Progenitor cell of endocrine pancreas (in vitro differentiated cells): ENCODE results near the gene WFS1. TPM values are rescaled to one million over a fixed set of nuclear protein-coding genes. Genes with fewer than 3 reads are reported as not detected.

Experiments used
- DNase-seq: peaks from one replicate; pipeline ENCODE4 v3.0.0; 2021; ENCODE audit warnings: low spot score; ENCODE audit not compliant: unreplicated experiment
- H3K27ac Mint-ChIP-seq: 2 replicates; pipeline ENCODE4 v1.8.0; 2021; ENCODE audit warnings: mild to moderate bottlenecking, moderate library complexity, mixed read lengths
- H3K27me3 Mint-ChIP-seq: 2 replicates; pipeline ENCODE4 v1.8.0; 2021; ENCODE audit warnings: mixed read lengths
- H3K36me3 Mint-ChIP-seq: 2 replicates; pipeline ENCODE4 v1.8.0; 2022; ENCODE audit warnings: mixed read lengths; ENCODE audit not compliant: insufficient read depth
- H3K4me1 Mint-ChIP-seq: 2 replicates; pipeline ENCODE4 v1.8.0; 2021; ENCODE audit warnings: low read depth, mixed read lengths
- H3K4me3 Mint-ChIP-seq: 2 replicates; pipeline ENCODE4 v1.8.0; 2021; ENCODE audit warnings: low read depth, mild to moderate bottlenecking, moderate library complexity, mixed read lengths
- H3K9me3 Mint-ChIP-seq: 2 replicates; pipeline ENCODE4 v1.8.0; 2021; ENCODE audit warnings: low read depth, mixed read lengths
- total RNA-seq: library from RNA; stranded (reverse); gene quantifications from 2 replicates; pipeline ENCODE4 v1.2.1, GENCODE V29; 2021
- TF ChIP-seq, protein P1 (sequence below): fragments of 200-600 bp; sonication (generic); IDR thresholded peaks from one replicate; pipeline ENCODE4 v1.5.0; 2021; ENCODE audit warnings: antibody characterized with exemption, mild to moderate bottlenecking; ENCODE audit not compliant: unreplicated experiment

The WFS1 gene
- total RNA-seq, 1 donor from 2014 or later, result 37.9 TPM

DNA sequence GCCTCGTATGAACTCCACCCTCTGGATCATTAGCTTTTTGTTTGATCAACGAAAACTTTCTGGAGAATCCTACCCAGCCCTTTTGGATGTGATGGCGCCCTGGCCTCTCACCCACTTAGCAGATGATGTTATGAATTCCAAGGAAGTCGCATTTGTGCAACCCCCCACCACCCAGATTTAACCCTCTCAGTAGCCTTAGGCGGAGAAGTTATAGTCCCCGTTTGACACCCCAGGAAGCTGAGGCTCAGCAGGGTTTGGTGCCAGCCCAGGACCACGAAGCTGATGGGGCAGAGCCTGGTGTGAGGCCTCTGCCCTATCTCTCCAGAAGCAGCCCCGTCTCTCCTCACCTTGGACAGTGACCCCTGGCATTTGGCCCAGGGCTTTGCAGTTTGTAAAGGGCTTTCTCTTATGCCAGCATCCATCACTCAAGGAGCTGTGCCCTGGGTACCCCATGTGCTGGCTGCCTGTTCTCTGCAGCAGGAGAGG is 1.0 kb downstream of the WFS1 start:
- no peak for DNase-seq
- Mint-ChIP-seq H3K27me3 (peaks cover 4% of the 10 kb centered on the region), H3K27ac (peak overlapping the region; percentile 89), H3K4me3 (peak overlapping the region; percentile 85), H3K4me1 (peaks cover 9% of the 10 kb centered on the region), H3K9me3 (no peaks in the 10 kb centered on the region), H3K36me3 (no peaks in the 10 kb centered on the region)
- TF ChIP-seq, protein P1, sequence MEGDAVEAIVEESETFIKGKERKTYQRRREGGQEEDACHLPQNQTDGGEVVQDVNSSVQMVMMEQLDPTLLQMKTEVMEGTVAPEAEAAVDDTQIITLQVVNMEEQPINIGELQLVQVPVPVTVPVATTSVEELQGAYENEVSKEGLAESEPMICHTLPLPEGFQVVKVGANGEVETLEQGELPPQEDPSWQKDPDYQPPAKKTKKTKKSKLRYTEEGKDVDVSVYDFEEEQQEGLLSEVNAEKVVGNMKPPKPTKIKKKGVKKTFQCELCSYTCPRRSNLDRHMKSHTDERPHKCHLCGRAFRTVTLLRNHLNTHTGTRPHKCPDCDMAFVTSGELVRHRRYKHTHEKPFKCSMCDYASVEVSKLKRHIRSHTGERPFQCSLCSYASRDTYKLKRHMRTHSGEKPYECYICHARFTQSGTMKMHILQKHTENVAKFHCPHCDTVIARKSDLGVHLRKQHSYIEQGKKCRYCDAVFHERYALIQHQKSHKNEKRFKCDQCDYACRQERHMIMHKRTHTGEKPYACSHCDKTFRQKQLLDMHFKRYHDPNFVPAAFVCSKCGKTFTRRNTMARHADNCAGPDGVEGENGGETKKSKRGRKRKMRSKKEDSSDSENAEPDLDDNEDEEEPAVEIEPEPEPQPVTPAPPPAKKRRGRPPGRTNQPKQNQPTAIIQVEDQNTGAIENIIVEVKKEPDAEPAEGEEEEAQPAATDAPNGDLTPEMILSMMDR, result no peak

DNA sequence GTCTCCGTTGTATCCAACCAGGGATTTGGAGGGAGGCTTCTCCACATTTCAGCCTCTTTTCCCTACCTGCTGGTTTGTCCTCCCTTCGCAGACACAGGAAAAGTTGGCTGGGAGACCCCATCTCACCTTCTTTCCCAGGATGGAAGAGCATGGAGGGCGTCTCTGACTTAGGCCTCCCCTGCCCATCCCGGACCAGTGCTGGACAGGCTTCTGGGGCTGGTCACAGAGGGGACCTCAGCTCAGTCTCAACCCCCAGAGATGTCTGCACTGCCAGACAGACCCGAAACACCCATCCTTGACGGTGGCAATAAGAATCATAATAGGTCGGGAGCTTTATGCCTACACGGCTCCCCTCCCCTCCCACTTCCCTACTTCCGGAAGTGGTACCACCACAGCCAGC is 1.6 kb downstream of the WFS1 start:
- no peak for DNase-seq
- Mint-ChIP-seq H3K36me3 (no peaks in the 10 kb centered on the region), H3K27ac (no peak overlapping the region), H3K4me1 (peaks cover 10% of the 10 kb centered on the region), H3K27me3 (peaks cover 4% of the 10 kb centered on the region), H3K9me3 (no peaks in the 10 kb centered on the region), H3K4me3 (peak overlapping the region; percentile 85)
- TF ChIP-seq, protein P1, result no peak

- DNase-seq, result no peak
- peak overlapping the region; percentile 79 for H3K27ac Mint-ChIP-seq
- peaks cover 16% of the 10 kb centered on the region for H3K4me1 Mint-ChIP-seq
- H3K36me3 Mint-ChIP-seq, result no peaks in the 10 kb centered on the region
- TF ChIP-seq, protein P1, result no peak
- H3K27me3 Mint-ChIP-seq, result peaks cover 4% of the 10 kb centered on the region
- no peaks in the 10 kb centered on the region for H3K9me3 Mint-ChIP-seq
- peak overlapping the region; percentile 57 for H3K4me3 Mint-ChIP-seq
Observed at GRCh38 chr4:6271701-6272465, 2.2 kb downstream of the WFS1 start.

DNA sequence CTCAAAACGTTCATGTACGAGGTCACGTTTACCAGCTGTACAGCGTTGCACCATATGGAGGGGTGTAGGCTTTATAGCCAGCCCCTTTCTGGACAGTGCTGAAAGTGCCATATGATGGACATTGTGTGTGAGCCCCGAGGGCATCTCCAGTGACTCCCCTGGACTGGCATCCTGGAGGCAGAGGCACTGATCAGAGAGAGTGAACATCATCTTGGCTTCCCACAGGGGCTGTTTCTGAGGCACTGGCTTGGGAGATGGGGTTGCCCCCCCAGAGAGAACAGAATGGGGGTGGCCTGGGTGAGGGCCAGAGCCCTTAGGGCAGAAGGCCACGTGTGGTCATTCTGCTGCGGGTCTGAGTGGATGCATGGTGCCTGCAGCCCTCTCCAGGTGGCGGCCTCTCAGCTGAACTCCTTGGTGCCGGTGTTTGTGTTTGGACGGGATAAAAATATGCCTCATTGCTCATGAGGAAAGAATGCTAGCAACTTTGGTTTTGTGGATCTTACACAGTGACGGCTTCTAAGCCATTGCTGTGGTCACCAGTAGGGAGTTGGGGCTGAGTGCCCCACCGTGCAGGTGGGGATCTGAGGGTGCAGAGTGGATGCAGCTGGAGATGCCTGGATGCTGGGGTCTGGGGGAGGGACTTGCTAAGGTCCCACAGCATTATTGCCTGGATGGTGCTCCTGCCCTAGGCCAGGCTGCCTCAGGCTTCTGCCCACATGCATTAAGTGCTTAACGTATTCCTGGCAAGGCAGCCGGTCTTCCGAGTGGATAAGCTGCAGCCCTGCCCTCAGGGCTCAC is 3.4 kb downstream of the WFS1 start:
- H3K27ac Mint-ChIP-seq, result peak overlapping the region; percentile 21
- no peak overlapping the region for H3K4me3 Mint-ChIP-seq

GRCh38 chr4:6273661-6273990 is 4.0 kb downstream of the WFS1 start:
- no peak for DNase-seq
- Mint-ChIP-seq H3K36me3 (no peaks in the 10 kb centered on the region), H3K27ac (no peak overlapping the region), H3K4me3 (no peak overlapping the region), H3K9me3 (no peaks in the 10 kb centered on the region), H3K4me1 (peaks cover 17% of the 10 kb centered on the region), H3K27me3 (no peaks in the 10 kb centered on the region)
- TF ChIP-seq, protein P1, result no peak

More for the DNA sequence above, 3.4 kb downstream of the WFS1 start:
- no peak for DNase-seq
- Mint-ChIP-seq H3K36me3 (no peaks in the 10 kb centered on the region), H3K4me1 (peaks cover 16% of the 10 kb centered on the region), H3K27me3 (peaks cover 2% of the 10 kb centered on the region), H3K9me3 (no peaks in the 10 kb centered on the region)
- TF ChIP-seq, protein P1, result no peak
